Body of pancreas (tissue), 4 donors: ENCODE results near the gene CHST9. TPM values are rescaled to one million over a fixed set of nuclear protein-coding genes. Genes with fewer than 3 reads are reported as not detected.

Source experiments
- ATAC-seq: fragments of 150-250 bp; one replicate; pipeline ENCODE4 v1.9.1; 2016
- DNase-seq, 4 donors: peaks; one replicate each; pipeline ENCODE4 v3.0.0-alpha.2; 2019
- H3K27ac ChIP-seq, 4 donors: fragments of 200-600 bp; sonication (generic); 1 replicate in 3 of 4; 2 replicates in 1 of 4; pipeline versions ENCODE4 v1.5.1 to v1.6.1; 2016 to 2019; ENCODE audit warnings: mild to moderate bottlenecking in 1 of 4, mixed read lengths in 1 of 4, moderate library complexity in 1 of 4
- H3K27me3 ChIP-seq, 2 donors: fragments of 200-600 bp; sonication (generic); one replicate each; pipeline ENCODE4 v1.6.0; 2016; ENCODE audit warnings: mild to moderate bottlenecking in 1 of 2
- H3K36me3 ChIP-seq, 2 donors: fragments of 200-600 bp; sonication (generic); replicated peaks in 1 of 2; 2 replicates each; pipeline ENCODE4 v1.5.1; 2016; ENCODE audit warnings: low read depth in 2 of 2; ENCODE audit not compliant: insufficient read depth in 1 of 2
- H3K4me1 ChIP-seq: fragments of 200-600 bp; sonication (generic); one replicate; pipeline ENCODE4 v1.6.0; 2016
- H3K4me3 ChIP-seq, 2 donors: fragments of 200-600 bp; sonication (generic); 1 replicate in 1 of 2; 2 replicates in 1 of 2; pipeline ENCODE4 v1.5.1; 2016 to 2019
- H3K9me3 ChIP-seq, 3 donors: fragments of 200-600 bp; sonication (generic); 1 replicate in 2 of 3; 2 replicates in 1 of 3; pipeline ENCODE4 v1.5.1; 2016
- POLR2A ChIP-seq, 3 donors: fragments of 450-650 bp; IDR thresholded peaks; one replicate each; pipeline ENCODE4 v1.6.1; 2016; ENCODE audit warnings: antibody characterized with exemption in 3 of 3, mild to moderate bottlenecking in 2 of 3
- WGBS, 2 donors: methylation state at CpG; one replicate each; pipeline ENCODE4 v1.1.5; 2017; 5-methylcytosine and 5-hydroxymethylcytosine counted together
- intact Hi-C: fragments of 100-400 bp; cut with DNase I; formaldehyde crosslinking; loops from one replicate; pipeline ENCODE4 v1.15.1; 2023
- total RNA-seq, 2 donors: library from RNA; depleted of rRNA; stranded (reverse); fragments of >200 nt; gene quantifications; one replicate each; pipeline ENCODE4 v1.1.0, GENCODE V29; 2016
- TF ChIP-seq, protein P1 (sequence below), 7 experiments: fragments of 450-650 bp in 4 of 7; fragments of 200-600 bp in 3 of 7; sonication (generic) in 3 of 7; IDR thresholded peaks; one replicate each; pipeline ENCODE4 v1.5.1; 2016 to 2019; ENCODE audit warnings: antibody characterized with exemption in 7 of 7

Gene CHST9
- total RNA-seq, 2 donors from 2014 or later, result 4.3 to 6.7 TPM

DNA sequence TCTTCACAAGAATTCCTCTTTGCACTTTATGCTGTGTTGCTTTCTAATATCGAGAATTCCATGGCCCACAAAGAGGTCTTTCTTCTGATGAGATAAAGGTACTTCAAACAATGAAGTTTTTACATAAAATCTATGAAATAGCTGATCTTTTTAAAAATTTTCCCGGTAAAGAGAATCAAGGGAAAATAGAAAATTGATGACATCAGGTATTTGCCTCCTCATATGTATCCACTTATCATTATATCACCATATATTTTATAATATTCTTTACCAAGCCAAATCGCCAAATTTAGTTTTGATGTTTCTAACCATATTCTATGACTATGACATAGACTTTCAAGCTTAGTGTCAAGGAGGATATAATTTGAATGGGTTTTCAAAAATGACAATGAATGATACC, 139.8 kb downstream of the CHST9 start:
- no peak overlapping the region for H3K4me3 ChIP-seq
- no peak overlapping the region for H3K27ac ChIP-seq
- H3K4me1 ChIP-seq, result no peaks in the 10 kb centered on the region
- no peaks in the 10 kb centered on the region for H3K36me3 ChIP-seq
- no peak for DNase-seq
- intact Hi-C loops, result no loop called here
- H3K9me3 ChIP-seq, result no peaks in the 10 kb centered on the region
- WGBS, 2 donors, result 76 to 77% methylated on average over 3 of the region's 3 CpGs
- no peak for ATAC-seq
- TF ChIP-seq, protein P1, sequence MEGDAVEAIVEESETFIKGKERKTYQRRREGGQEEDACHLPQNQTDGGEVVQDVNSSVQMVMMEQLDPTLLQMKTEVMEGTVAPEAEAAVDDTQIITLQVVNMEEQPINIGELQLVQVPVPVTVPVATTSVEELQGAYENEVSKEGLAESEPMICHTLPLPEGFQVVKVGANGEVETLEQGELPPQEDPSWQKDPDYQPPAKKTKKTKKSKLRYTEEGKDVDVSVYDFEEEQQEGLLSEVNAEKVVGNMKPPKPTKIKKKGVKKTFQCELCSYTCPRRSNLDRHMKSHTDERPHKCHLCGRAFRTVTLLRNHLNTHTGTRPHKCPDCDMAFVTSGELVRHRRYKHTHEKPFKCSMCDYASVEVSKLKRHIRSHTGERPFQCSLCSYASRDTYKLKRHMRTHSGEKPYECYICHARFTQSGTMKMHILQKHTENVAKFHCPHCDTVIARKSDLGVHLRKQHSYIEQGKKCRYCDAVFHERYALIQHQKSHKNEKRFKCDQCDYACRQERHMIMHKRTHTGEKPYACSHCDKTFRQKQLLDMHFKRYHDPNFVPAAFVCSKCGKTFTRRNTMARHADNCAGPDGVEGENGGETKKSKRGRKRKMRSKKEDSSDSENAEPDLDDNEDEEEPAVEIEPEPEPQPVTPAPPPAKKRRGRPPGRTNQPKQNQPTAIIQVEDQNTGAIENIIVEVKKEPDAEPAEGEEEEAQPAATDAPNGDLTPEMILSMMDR (IDR thresholded peaks at IDR 0.05), result no peak
- TF ChIP-seq POLR2A (IDR thresholded peaks at IDR 0.05), result no peak
- no peaks in the 10 kb centered on the region for H3K27me3 ChIP-seq

DNA sequence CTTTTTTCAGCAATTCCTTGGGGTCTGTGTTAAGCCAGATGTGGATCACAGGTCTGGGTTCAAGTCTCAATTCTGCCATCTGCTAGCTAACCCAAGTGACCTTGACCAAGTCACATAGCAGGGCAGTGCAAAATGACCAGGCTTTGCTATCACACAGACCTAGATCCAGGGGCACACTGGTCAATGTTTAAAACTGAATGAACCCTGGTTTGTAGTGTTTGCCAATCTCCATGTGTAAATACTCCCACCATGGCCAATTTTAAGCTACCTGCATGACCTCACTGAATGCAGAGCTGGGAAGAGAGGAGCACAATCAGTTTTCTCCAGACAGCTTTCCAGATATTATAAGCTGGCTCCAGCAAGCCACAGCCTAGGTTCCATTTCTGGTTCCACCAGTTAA, 142.9 kb downstream of the CHST9 start:
- no peak for ATAC-seq
- no peak overlapping the region for H3K4me3 ChIP-seq

DNA sequence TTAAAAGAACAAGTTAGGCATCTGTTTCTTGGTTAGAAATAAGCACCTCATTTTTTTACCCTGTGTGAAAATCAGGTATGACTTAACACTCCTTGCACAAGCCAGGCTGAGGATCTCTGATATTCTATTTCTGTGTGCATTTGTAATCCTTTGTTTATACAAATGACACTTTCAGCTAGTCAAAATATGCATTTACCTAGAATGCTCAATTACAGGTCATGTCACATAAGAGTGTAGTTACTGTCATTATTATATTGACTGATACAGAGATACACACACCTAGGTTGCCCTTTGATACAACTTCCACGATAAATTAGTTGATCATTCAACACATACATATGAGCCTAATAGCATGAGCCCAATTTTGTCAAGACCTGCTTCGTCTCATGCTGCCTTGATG, 144.3 kb downstream of the CHST9 start:
- H3K27me3 ChIP-seq, result no peaks in the 10 kb centered on the region
- no peak for TF ChIP-seq POLR2A (IDR thresholded peaks at IDR 0.05)
- TF ChIP-seq, protein P1 (IDR thresholded peaks at IDR 0.05), result no peak
- no peaks in the 10 kb centered on the region for H3K36me3 ChIP-seq
- H3K4me1 ChIP-seq, result no peaks in the 10 kb centered on the region
- H3K27ac ChIP-seq, result no peak overlapping the region
- WGBS, 2 donors, result 72 to 73% methylated on average over 2 of the region's 2 CpGs
- intact Hi-C loops, result no loop called here
- no peaks in the 10 kb centered on the region for H3K9me3 ChIP-seq
- ATAC-seq, result no peak
- DNase-seq, result no peak
- H3K4me3 ChIP-seq, result no peak overlapping the region

More for the DNA sequence above, 142.9 kb downstream of the CHST9 start:
- no peak for DNase-seq
- no peak overlapping the region for H3K27ac ChIP-seq
- no peaks in the 10 kb centered on the region for H3K27me3 ChIP-seq
- H3K36me3 ChIP-seq, result no peaks in the 10 kb centered on the region
- TF ChIP-seq POLR2A (IDR thresholded peaks at IDR 0.05), result no peak
- TF ChIP-seq, protein P1 (IDR thresholded peaks at IDR 0.05), result no peak
- intact Hi-C loops, result no loop called here
- H3K9me3 ChIP-seq, result no peaks in the 10 kb centered on the region
- H3K4me1 ChIP-seq, result no peaks in the 10 kb centered on the region

DNA sequence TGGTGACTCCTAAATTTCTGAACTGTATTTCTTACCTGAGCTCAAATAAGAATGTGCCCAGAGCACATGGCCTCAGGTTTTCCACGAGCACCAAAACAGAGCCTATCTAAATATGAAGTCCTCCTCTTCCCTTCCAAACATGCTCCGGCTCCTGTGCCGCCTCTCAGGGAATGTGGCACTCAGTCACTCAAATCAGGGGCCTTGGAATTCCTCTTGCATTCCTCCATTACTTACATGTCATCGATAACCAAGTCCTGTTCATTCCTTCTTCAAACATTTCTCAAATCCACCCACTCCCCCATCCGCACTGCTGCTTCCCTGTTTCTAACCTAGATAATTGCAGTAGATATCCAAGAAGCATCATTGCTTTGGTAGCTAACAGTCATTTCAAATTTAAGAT, 151.4 kb downstream of the CHST9 start:
- no peak overlapping the region for H3K27ac ChIP-seq
- TF ChIP-seq, protein P1 (IDR thresholded peaks at IDR 0.05), result no peak
- no peak for TF ChIP-seq POLR2A (IDR thresholded peaks at IDR 0.05)
- no peak for DNase-seq
- no peaks in the 10 kb centered on the region for H3K9me3 ChIP-seq
- intact Hi-C loops, result no loop called here
- 70 to 71% methylated on average over 5 of the region's 5 CpGs for WGBS, 2 donors
- H3K4me1 ChIP-seq, result no peaks in the 10 kb centered on the region
- no peaks in the 10 kb centered on the region for H3K36me3 ChIP-seq
- H3K4me3 ChIP-seq, result no peak overlapping the region
- no peaks in the 10 kb centered on the region for H3K27me3 ChIP-seq
- no peak for ATAC-seq

DNA sequence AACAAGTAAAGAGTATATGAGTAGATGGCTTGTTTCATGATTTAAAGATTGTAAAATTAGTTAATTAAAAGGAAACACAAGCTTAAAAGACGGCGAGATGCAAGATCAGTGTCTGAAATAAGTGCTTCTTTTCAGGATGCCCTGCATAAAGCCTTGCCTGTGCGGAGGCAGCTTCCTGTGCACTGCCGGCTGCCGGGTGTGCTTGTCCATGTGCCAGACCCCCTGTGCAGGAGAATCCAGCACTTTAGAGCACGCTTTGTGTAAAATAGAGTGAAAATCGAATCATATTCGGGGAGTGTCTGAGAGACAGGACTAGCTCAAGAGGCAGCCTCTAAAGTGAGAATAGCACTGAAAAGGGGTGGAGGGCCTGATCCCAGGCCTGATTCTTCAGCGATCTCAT, 154.7 kb downstream of the CHST9 start:
- ATAC-seq, result no peak
- H3K27ac ChIP-seq, result no peak overlapping the region
- TF ChIP-seq, protein P1 (IDR thresholded peaks at IDR 0.05), result no peak
- no peak for TF ChIP-seq POLR2A (IDR thresholded peaks at IDR 0.05)
- no peaks in the 10 kb centered on the region for H3K9me3 ChIP-seq
- H3K27me3 ChIP-seq, result no peaks in the 10 kb centered on the region
- intact Hi-C loops, result no loop called here
- DNase-seq, result no peak
- no peaks in the 10 kb centered on the region for H3K36me3 ChIP-seq
- WGBS, 2 donors, result 67 to 83% methylated on average over 9 of the region's 9 CpGs
- H3K4me1 ChIP-seq, result no peaks in the 10 kb centered on the region
- H3K4me3 ChIP-seq, result no peak overlapping the region
